Measurements from ENCODE around the gene RRP9.

Gene RRP9

DNA sequence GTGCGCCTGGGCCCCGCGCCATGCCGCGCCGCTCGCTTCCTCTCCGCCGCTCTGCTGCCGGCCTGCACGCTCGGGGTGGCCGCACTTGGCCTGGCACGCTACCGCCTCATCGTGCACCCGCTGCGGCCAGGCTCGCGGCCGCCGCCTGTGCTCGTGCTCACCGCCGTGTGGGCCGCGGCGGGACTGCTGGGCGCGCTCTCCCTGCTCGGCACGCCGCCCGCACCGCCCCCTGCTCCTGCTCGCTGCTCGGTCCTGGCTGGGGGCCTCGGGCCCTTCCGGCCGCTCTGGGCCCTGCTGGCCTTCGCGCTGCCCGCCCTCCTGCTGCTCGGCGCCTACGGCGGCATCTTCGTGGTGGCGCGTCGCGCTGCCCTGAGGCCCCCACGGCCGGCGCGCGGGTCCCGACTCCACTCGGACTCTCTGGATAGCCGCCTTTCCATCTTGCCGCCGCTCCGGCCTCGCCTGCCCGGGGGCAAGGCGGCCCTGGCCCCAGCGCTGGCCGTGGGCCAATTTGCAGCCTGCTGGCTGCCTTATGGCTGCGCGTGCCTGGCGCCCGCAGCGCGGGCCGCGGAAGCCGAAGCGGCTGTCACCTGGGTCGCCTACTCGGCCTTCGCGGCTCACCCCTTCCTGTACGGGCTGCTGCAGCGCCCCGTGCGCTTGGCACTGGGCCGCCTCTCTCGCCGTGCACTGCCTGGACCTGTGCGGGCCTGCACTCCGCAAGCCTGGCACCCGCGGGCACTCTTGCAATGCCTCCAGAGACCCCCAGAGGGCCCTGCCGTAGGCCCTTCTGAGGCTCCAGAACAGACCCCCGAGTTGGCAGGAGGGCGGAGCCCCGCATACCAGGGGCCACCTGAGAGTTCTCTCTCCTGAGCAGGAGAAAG is 14.4 kb upstream of the RRP9 start:
- no peak for DNase-seq (ENCODE audit: low read depth)

DNA sequence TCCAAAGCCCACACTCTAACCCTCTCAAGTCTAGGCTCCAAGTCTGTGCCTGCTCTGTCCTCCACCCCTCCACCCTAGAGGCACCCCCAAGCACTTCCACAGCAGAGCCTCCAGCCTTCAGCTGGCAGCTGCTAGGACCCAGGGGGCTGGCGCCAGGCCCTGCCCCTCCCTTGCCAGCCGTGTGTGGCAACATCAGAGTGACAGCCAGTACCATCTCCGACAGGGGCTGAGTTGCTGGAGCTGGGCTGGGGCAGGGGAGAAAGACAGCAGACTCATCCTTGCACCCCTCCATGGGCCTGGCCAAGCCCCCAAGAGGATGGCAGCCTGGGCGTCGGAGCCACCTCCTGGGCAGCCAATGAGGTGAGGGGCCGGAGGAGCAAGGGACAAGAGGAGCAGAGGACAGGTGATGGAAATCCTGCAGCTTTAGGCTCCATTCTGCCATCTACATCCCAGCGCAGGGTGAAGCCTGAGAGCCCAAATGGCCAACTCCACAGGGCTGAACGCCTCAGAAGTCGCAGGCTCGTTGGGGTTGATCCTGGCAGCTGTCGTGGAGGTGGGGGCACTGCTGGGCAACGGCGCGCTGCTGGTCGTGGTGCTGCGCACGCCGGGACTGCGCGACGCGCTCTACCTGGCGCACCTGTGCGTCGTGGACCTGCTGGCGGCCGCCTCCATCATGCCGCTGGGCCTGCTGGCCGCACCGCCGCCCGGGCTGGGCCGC is 13.6 kb upstream of the RRP9 start, which contains the start of gene GPR62:
TSS of gene GPR62 (plus strand) at position 207 of the 718 bp plus-strand sequence. CDS start at position 479, 272 bp downstream.
- DNase-seq (ENCODE audit: low read depth), result no peak

DNA sequence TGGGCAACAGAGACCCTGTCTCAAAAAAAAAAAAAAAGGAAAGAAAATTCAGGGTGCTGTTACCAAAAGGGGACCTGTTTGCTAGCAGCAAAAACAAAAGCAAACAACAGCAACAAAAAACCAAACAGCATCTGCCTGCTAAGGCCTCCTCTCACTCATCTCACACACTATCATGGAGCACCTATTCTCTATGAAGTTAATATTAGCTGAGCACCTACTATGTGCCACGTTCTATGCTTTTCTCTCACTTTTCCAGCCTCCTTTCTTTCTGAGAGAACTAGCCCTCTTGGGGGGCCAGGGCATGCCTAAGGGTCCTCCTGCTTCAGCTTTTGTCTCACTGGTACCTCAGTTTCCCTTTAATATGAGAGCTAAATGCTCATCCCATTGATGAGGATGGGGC is 13.0 kb upstream of the RRP9 start:
- no peak for DNase-seq (ENCODE audit: low read depth)

DNA sequence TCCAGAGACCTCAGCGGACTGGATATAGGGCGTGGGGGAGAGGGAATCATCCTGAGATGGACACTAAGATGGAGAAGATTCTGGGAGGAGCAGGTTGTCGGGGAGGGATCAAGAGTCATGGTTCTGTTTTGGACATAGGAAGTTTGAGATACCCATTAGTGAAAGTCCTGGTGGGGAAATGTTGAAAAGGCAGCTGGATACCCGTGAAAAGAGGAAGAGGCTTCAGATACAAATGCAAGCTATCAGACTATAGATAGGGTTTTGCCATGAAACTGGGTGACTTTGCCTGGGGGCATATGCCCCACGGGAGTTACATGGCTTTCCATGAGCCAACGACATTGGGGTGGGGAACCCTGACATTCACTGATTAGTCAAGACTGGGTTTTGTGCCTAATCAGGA is 12.4 kb upstream of the RRP9 start:
- DNase-seq (ENCODE audit: low read depth), result no peak

DNA sequence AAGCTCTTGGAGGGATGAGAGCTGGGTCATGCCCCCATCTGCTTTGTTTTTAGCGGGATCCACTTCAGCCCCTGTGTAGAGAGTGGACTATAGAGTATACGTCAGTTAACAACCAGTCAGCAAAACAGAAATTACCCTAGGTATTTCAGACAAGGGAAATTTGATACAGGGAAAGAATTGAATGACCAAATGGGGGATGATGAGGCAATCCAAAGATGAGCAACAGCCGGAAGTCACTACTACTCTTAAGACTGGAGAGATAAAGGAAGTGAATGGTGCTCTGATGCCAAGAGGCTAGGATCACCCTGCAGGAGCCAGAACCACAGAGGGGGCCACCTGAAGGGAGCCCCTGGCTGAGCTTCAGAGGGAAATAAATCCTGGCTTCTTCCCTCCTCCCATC is 11.7 kb upstream of the RRP9 start:
- no peak for DNase-seq (ENCODE audit: low read depth)

DNA sequence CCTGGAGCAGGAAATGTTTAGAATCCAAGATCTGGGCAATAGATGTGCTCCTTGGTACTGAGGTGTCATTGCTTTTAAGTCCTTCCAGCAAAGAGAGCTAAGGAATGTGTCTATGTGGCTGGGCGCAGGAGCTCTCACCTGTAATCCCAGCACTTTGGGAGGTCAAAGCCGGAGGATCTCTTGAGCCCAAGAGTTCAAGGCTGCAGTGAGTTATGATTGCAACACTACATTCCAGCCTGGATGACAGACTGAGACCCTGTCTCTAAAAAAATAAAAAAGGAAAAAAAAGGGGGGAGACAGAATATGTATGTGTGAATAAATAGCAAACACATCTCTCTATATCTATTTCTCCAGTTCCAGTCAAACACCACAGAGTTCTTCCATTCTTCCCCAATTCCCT is 9.2 kb upstream of the RRP9 start:
- no peak for DNase-seq (ENCODE audit: low read depth)

DNA sequence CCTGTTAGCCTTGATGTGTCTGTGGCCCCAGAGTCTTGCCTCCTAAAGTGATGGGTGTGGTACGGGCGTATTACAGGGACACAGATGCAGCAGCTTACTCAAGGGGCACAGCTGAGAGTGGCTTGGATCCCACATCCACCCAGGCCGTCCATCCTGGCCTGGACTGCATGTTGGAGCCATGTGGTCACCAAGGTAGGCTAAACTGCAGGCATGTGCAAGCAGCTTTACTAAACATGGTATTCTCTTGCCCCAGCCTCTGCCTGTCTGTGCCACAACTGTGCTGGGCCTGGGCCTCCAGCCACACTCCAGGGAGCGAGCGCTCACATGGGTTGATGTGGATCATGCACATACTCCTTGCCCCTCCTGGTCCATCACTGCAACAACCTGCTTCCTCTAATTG is 7.4 kb upstream of the RRP9 start:
- DNase-seq (ENCODE audit: low read depth), result no peak

DNA sequence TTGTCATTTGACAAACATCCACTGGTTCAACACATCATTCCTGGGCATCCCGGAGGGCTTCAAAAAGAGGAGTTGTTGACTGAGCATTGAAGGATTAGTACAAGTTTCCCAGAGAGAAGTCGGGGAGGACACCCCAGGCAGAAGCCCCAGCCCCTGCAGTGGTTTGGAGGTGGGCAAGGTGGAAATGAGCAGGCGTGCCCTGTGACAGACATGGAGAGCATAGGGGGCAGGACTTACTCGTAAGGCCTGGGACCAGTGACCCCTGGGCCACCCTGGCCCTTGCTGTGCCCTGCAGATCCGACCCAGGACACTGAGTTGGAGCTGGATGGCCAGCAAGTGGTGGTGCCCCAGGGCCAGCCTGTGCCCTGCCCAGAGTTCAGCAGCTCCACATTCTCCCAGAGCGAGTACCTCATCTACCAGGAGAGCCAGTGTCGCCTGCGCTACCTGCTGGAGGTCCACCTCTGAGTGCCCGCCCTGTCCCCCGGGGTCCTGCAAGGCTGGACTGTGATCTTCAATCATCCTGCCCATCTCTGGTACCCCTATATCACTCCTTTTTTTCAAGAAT is 6.4 kb upstream of the RRP9 start:
- DNase-seq (ENCODE audit: low read depth), result no peak

DNA sequence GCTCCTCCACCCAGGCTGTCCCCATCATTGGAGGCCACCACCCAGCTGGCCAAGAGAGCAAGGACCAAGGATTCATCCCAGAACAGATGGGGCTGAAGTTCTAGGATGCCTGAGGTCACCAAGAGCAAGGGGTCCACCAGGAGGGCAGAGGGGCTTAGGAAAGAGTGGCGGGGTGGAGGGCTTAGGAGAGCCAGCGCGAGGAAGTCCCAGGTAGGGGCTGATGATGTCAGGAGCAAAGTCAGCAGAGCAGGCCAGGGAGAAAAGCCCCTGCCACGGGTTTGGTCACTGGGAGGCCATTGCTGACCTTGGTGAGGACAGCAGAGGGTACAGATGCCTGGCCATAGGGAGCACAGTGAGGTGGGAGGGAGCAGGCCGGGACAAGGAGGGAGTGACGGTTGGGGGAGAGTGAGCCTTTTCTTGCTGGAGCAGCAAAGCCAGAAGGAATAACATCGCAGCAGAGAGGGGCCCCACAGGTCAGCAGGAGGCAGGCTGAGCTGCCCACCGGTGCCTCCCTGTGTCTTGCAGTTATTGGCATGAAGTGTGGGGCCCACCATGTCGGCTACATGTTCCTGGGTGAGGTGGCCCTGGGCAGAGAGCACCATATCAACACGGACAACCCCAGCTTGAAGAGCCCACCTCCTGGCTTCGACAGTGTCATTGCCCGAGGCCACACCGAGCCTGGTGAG is 5.7 kb upstream of the RRP9 start:
- DNase-seq (ENCODE audit: low read depth), result no peak

DNA sequence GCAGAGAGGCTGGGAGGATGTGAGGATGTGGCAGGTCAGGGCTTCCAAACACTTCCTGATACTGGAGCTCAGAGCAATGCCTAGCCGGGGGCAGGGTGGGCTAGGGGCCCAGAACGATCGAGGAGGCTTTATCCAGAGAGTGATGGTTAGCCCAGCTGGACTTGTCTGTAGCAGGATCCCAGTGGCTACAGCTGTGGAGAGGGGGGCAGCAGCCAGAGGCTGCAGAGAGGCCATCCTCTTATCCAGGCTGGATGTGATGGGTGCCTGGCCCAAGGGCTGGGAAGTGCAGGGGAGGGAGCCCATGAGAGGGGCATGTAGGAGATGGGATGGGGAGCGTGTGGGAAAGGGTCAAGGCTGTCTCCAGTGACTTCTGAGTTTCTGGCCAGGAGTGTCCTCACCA is 5.1 kb upstream of the RRP9 start:
- DNase-seq (ENCODE audit: low read depth), result no peak

DNA sequence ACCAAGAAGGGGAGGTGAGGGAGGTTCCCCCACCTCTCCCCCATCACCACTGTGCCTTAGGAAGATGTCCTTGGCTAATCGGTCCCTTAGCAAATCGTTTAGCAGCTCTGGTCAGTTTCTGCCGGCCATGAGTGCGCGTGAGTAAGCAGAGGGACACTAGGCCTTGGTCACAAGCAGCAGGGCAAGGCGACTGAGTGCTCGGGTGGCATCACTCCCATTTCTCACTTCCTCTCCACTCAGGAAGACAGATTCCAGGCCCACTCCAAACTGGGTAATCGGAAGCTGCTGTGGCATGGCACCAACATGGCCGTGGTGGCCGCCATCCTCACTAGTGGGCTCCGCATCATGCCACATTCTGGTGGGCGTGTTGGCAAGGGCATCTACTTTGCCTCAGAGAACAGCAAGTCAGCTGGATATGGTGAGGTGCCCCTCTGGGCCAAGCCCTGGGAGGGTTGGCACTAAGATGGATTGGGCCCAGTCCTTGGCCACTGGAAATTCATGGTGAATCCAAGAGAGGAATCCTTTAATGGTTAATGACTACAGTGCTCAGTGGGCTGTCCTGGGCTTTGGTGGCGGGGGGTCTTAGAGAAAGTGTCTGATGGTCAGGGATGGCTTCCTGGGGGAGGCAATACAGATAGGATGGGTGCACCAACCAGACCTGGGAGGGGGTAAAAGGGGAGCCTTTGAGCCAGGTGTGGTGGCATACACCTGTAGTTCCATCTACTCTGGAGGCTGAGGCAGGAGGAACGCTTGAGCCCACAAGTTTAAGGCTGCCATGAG is 4.4 kb upstream of the RRP9 start:
- no peak for DNase-seq (ENCODE audit: low read depth)

DNA sequence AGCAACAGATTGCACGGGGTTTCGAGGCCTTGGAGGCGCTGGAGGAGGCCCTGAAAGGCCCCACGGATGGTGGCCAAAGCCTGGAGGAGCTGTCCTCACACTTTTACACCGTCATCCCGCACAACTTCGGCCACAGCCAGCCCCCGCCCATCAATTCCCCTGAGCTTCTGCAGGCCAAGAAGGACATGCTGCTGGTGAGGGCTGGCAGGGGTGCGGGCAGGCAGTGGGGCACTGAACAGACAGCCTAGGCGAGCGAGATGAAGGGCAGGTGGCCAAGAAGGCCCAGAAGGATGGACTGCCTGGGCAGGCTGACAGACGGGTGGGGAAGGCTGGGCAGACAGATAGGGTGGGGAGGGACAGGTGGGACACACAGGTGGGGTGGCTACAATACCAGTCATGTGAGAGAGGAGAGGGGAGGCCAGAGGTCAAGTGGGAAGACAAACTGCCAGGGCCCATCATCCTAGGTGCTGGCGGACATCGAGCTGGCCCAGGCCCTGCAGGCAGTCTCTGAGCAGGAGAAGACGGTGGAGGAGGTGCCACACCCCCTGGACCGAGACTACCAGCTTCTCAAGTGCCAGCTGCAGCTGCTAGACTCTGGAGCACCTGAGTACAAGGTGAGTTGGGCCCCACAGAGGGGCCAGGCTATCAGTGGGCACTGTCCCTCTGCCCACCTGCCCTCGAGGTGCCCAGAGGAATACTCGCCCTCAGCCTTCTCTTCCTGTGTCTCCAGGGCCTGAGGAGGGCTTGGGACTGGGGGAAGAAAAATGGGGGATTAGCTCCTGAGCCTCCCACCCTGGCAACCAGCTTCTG is 3.5 kb upstream of the RRP9 start:
- no peak for DNase-seq (ENCODE audit: low read depth)

DNA sequence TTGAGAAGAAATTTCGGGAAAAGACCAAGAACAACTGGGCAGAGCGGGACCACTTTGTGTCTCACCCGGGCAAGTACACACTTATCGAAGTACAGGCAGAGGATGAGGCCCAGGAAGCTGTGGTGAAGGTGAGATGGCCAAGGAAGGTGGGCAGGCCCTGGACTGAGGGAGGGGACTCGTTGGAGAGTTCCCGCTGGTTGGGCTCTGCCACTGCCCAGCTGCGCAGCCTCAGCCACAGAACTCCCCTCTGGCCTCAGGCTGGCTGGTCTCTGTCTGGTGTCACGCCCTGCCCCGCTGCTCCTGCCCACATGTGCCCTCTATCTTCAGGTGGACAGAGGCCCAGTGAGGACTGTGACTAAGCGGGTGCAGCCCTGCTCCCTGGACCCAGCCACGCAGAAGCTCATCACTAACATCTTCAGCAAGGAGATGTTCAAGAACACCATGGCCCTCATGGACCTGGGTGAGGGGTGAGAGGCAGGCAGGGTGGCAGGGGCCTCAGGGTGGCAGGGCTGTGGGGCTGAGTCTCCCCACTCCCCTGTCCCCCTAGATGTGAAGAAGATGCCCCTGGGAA is 2.8 kb upstream of the RRP9 start:
- no peak for DNase-seq (ENCODE audit: low read depth)

DNA sequence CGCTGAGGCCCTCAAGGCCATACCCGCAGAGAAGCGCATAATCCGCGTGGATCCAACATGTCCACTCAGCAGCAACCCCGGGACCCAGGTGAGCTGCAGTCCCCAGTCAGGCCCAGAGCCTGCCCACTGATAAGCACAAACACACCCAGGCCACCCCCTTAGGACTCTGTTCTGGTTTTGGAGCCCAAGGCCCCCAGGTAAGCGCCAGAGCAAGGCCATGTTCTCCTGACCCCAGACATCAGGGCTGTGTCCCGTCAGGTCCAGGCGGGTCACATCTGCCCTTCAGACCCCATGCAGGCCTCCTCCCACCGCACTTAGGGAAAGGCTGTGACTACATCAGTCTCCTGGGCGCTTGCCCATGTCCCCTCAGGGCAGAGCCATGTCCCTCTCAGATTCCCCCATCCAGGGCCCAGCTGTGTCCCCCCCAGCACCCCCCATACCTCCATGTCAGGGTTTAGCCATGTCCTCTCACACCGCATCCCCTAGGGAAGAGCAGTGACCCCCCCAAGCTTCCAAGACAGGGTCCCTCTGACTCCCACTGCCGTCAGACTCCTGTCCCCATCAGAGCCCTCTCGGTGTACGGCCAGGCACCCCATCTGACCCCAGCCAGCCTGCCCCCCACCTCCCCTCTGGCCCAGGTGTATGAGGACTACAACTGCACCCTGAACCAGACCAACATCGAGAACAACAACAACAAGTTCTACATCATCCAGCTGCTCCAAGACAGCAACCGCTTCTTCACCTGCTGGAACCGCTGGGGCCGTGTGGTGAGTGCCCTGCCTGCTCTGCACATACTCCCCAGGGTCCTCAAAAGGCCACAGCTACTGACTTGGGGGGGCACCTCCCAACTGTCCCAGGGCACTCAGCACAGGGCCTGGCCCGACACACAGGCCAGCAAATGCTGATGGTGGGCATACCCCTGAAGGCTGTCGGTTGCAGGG is 2.0 kb upstream of the RRP9 start:
- DNase-seq (ENCODE audit: low read depth), result no peak

DNA sequence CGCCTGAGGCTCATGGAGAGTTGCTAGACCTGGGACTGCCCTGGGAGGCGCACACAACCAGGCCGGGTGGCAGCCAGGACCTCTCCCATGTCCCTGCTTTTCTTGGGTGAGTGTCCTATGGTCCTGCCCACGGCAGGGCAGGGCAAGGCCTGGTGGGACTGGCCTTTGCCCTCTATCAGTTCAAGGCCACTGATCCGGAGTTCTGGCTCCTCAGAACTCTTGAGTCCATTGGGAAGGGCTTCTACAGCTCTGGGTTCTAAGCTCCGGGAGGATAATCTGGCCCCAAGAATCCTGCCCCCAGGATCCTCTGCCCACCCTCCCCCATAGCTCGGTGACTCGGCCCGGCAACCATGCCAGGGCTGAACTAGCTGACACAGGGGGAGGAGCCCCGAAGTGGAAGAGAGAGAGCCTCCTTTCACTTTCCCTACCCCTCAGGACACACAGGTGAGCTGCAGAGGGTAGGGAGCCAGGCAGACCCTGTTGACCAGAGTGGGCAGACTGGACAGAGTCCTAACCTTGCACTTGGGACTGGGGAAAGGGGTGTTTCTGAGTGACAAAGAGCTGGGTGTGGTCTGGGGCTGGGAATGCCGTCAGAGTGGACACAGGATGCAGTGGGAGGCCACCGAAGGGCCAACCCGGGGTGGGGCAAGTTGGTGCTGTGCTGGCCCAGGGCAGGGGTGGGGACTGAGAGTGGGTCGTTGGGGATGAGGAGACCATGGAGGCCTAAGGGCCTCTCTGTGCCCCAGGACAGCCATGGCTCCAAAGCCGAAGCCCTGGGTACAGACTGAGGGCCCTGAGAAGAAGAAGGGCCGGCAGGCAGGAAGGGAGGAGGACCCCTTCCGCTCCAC is 1.1 kb upstream of the RRP9 start:
- DNase-seq (ENCODE audit: low read depth), result peak; percentile 27

DNA sequence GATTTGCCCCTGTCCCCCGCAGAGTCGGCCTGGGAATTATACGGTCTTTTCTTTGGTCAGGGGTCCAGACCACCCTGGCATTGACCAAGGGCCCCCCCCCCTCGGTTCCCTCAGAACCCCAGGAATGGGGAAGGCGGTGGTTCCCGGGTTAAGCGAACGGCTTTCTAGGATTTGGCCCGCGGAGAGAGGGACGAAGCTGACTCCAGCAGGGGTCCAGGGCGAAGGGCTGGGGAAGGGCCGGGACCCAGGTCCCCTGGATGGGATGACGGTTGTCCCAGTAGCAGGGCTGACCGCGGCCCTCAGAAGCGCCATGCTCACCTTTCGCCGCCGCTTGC is 274 bp downstream of the RRP9 start:
- no peak for DNase-seq (ENCODE audit: low read depth)

DNA sequence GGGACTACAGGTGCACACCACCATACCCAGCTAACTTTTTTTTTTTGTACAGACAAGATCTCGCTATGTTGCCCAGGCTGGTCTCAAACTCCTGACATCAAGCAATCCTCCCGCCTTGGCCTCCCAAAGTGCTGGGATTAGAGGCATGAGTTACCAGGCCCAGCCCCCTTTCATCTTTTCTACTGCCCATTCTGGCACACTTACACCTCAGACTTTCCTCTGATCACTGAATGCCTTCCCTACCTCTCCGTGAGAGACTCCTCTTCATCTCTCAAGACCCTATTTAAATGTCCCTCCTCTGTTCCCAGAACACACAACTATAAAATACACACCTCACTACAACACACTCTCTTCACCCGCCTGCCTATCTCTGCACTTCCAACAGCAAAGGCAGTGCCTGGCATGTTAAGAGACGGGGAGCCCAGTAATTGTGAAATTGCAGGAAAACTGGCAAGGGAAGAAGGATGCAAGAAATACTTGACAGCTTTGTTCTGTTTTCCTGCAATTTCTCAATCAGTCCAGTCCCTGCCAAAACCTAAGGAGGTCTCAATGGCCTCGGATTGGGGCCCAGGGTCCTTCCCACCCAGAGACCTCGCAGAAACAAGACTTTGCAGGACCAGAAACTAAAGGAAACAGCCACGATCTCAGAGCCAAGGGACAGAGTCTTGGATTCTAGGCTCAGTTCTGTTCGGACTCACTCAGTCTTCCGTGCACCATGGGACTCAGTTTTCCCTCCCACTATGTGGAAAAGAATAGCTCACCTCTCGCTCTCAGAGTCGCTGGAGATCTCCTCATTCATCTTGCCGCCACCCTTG is 849 bp downstream of the RRP9 start:
- no peak for DNase-seq (ENCODE audit: low read depth)
